Measurements from ENCODE around the gene MEA1. TPM values are rescaled to one million over a fixed set of nuclear protein-coding genes. Genes with fewer than 3 reads are reported as not detected.
"Not testable (repeated sequence)": the region's sequence is repeated elsewhere in the genome, so short reads cannot be mapped to it uniquely, and the experiment has no call there.

Gene MEA1
- total and polyA plus RNA-seq, 10 of the 15 experiments (the other 5 are each of a cell fraction or from before 2014, with no cell fraction given), result 59.1 to 148 (median 96.4) TPM

DNA sequence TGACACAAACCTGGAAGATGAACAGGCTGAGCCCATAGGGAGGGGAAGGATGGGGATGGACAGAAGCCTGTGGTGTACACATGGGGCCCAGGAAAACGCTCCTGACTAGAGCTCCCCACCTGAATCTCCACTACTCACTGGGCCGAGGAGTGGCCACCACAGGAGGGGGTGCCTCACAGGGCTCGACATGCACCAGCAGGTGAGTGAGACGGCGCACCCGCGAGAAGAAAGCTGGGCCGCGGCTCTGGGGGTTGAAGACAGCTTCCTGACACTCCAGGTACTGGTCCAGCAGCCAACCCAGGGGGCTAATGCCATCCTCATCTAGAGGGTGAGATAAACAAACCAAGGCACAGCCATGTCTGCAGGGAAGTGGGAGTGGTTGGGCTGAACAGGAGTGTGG is 29.6 kb upstream of the MEA1 start (continued):
- TF ChIP-seq CEBPZ (IDR thresholded peaks at IDR 0.05; ENCODE audit: low read depth, low read length) (no peak), MEF2A (IDR thresholded peaks at IDR 0.05; ENCODE audit: insufficient read depth, low read depth, low read length) (no peak), PAX8 (IDR thresholded peaks at IDR 0.05) (no peak), SP1 (IDR thresholded peaks at IDR 0.05; ENCODE audit: low read depth, low read length) (no peak), RFX5 (IDR thresholded peaks at IDR 0.05; ENCODE audit: low read depth, low read length) (no peak), SUPT20H (IDR thresholded peaks at IDR 0.05; ENCODE audit: borderline replicate concordance, control insufficient read depth, low read depth, low read length) (no peak), ATF3 (IDR thresholded peaks at IDR 0.05; ENCODE audit: borderline replicate concordance, extremely low read depth, low read depth, low read length) (no peak), NR2C2 (IDR thresholded peaks at IDR 0.05; ENCODE audit: borderline replicate concordance, control insufficient read depth, insufficient read length, low read depth) (no peak), ZBTB4 (CRISPR knock-in tag; IDR thresholded peaks at IDR 0.05) (no peak), TCF12 (IDR thresholded peaks at IDR 0.05; ENCODE audit: low read depth, low read length) (no peak)

DNA sequence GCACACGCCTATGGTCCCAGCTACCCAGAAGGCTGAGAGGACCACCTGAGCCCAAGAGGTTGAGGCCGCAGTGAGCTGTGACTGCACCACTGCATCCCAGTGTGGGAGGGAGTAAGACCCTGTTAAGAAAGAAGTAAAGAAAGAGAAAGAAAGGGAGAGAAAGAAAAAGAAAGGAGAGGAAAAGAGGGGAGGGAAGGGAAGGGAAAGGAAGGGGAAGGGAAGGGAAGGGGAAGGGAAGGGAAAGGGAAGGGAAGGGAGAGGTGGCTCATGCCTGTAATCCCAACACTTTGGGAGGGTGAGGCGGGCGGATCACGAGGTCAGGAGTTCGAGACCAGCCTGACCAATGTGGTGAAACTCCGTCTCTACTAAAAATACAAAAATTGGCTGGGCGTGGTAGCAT is 27.7 kb upstream of the MEA1 start:
- H2AFZ ChIP-seq (ENCODE audit: control insufficient read depth, low read depth, low read length); H3K9ac ChIP-seq (ENCODE audit: control insufficient read depth, insufficient read depth, low read length); FAIRE-seq; CTCF ChIA-PET; H4K20me1 ChIP-seq (ENCODE audit: control insufficient read depth, insufficient read depth); H3K79me2 ChIP-seq (ENCODE audit: control insufficient read depth, insufficient read depth, low read length); H3K4me1 ChIP-seq (ENCODE audit: control insufficient read depth, insufficient read depth, low read length); H3K4me3 ChIP-seq; DNase-seq (ENCODE audit: low read depth, low spot score); H3K4me2 ChIP-seq (ENCODE audit: control insufficient read depth, insufficient read depth); H3K27me3 ChIP-seq (replicated peaks in 1 of 2; ENCODE audit: control insufficient read depth in 2 of 2, insufficient read depth in 2 of 2, low read length in 1 of 2); ATAC-seq; SMC1A ChIA-PET (ENCODE audit: uncharacterized antibody, unreplicated experiment); H3K27ac ChIP-seq (ENCODE audit: control insufficient read depth, insufficient read depth); BruUV-seq (replicated peaks); in situ Hi-C loops (cut with MboI); H3K9me3 ChIP-seq (replicated peaks; ENCODE audit: control insufficient read depth, insufficient read depth, low read length); intact Hi-C loops (cut with micrococcal nuclease; ENCODE audit: unreplicated experiment); RAD21 ChIA-PET (ENCODE audit: unreplicated experiment): not testable (repeated sequence)
- POLR2A ChIA-PET, result interaction anchor here (0.5 kb wide), 1 partner anchor 51 kb away, joined by 5 read pairs; no protein-coding TSS in a partner anchor
- H3K36me3 ChIP-seq (ENCODE audit: control insufficient read depth in 2 of 2, insufficient read depth in 2 of 2, low read length in 1 of 2), result peaks cover 11 to 21% of the 10 kb centered on the region in 2 experiments
- 85% methylated on average over 8 of the region's 8 CpGs for WGBS (ENCODE audit: insufficient coverage, insufficient replicate concordance, low lambda C conversion rate, missing lambda C conversion rate)
